ENCODE data around the gene SULT4A1. TPM values are rescaled to one million over a fixed set of nuclear protein-coding genes. Genes with fewer than 3 reads are reported as not detected.

SULT4A1 gene
- total RNA-seq, 1 donor from 2014 or later, result 5.9 TPM

DNA sequence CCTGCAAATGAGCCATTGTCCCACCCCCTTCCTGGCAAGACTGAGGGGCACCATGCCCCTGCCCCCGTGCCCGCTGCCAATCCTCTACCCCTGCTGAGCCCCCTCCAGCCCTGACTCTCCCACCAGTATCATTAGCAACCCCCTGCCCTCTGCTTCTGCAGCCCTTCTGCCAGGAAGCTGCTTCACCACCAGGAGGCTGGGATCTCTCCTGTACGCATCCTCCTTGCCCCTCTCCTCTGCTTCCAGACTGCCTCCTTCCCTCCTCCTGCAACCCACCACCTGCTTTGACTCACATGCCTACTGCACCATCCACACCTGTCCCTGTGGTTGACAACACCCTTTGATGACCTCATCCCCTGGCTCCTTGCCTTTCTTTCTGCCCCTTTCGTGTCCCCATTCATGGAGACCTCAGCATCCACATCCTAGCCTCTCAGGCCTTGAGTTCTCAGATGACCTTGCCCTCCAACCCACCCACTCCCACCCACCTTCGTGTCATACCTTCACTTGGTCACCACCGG, 47.9 kb upstream of the SULT4A1 start:
- Histone ChIP-seq H3K9me3 (ENCODE audit: insufficient read depth, low read depth, low read length) (no peaks in the 10 kb centered on the region), H3K9ac (ENCODE audit: low read length) (no peak overlapping the region), H4K20me1 (ENCODE audit: insufficient read depth, low read length) (no peaks in the 10 kb centered on the region), H3K27me3 (ENCODE audit: insufficient read depth, low read length) (peaks cover 14% of the 10 kb centered on the region), H3K79me2 (ENCODE audit: insufficient read depth, low read length) (no peaks in the 10 kb centered on the region), H3K4me1 (ENCODE audit: insufficient read depth, low read length) (no peaks in the 10 kb centered on the region), H3K36me3 (ENCODE audit: insufficient read depth, low read length) (no peaks in the 10 kb centered on the region), H3K4me3 (ENCODE audit: insufficient read depth, low read depth, low read length) (no peak overlapping the region), H3K27ac (ENCODE audit: low read depth, low read length) (no peak overlapping the region), H2AFZ (ENCODE audit: low read depth, low read length) (no peak overlapping the region), H3K4me2 (ENCODE audit: low read length) (no peak overlapping the region)
- TF ChIP-seq, protein P1, sequence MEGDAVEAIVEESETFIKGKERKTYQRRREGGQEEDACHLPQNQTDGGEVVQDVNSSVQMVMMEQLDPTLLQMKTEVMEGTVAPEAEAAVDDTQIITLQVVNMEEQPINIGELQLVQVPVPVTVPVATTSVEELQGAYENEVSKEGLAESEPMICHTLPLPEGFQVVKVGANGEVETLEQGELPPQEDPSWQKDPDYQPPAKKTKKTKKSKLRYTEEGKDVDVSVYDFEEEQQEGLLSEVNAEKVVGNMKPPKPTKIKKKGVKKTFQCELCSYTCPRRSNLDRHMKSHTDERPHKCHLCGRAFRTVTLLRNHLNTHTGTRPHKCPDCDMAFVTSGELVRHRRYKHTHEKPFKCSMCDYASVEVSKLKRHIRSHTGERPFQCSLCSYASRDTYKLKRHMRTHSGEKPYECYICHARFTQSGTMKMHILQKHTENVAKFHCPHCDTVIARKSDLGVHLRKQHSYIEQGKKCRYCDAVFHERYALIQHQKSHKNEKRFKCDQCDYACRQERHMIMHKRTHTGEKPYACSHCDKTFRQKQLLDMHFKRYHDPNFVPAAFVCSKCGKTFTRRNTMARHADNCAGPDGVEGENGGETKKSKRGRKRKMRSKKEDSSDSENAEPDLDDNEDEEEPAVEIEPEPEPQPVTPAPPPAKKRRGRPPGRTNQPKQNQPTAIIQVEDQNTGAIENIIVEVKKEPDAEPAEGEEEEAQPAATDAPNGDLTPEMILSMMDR (IDR thresholded peaks at IDR 0.05; ENCODE audit: insufficient read depth, low read depth, low read length), result no peak
- TF ChIP-seq EZH2 (IDR thresholded peaks at IDR 0.05; ENCODE audit: insufficient read depth, low read length), result no peak
- Mint-ChIP-seq H3K27me3 (ENCODE audit: low read depth, unreplicated experiment) (peaks cover 60% of the 10 kb centered on the region), H3K4me3 (ENCODE audit: unreplicated experiment) (no peak overlapping the region), H3K27ac (ENCODE audit: unreplicated experiment) (no peak overlapping the region), H3K36me3 (ENCODE audit: low read depth, unreplicated experiment) (peaks cover 2% of the 10 kb centered on the region), H3K4me1 (ENCODE audit: low read depth, unreplicated experiment) (no peaks in the 10 kb centered on the region), H3K9me3 (ENCODE audit: unreplicated experiment) (peaks cover 6% of the 10 kb centered on the region)
- no peak for FAIRE-seq
- no peak for DNase-seq (ENCODE audit: low read depth)

DNA sequence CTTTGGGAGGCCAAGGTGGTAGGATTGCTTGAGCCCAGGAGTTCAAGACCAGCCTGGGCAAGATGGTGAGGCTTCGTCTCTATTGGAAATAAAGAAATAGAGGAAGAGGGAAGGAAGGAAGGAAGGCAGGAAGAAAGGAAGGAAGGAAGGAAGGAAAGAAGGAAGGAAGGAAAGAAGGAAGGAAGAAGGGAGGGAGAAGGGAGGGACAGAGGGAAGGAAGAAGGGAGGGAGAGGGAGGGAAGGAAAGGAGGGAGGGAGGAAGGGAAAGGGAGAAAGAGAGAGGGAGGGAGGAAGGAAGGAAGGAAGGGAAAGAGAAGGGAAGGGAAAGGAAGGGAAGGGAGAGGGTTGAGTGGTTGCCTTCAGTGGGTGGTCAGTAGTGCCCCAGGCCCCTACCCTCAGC, 47.4 kb upstream of the SULT4A1 start:
- H3K27me3 Mint-ChIP-seq (ENCODE audit: low read depth, unreplicated experiment), result peaks cover 60% of the 10 kb centered on the region
- no peak overlapping the region for H2AFZ ChIP-seq (ENCODE audit: low read depth, low read length)
- DNase-seq (ENCODE audit: low read depth), result no peak
- no peak overlapping the region for H3K4me3 ChIP-seq (ENCODE audit: insufficient read depth, low read depth, low read length)
- no peak for FAIRE-seq
- H3K27ac Mint-ChIP-seq (ENCODE audit: unreplicated experiment), result no peak overlapping the region
- H3K4me3 Mint-ChIP-seq (ENCODE audit: unreplicated experiment), result no peak overlapping the region
- no peaks in the 10 kb centered on the region for H3K79me2 ChIP-seq (ENCODE audit: insufficient read depth, low read length)
- no peak overlapping the region for H3K27ac ChIP-seq (ENCODE audit: low read depth, low read length)
- no peaks in the 10 kb centered on the region for H3K4me1 Mint-ChIP-seq (ENCODE audit: low read depth, unreplicated experiment)
- H3K4me2 ChIP-seq (ENCODE audit: low read length), result no peak overlapping the region
- peaks cover 2% of the 10 kb centered on the region for H3K36me3 Mint-ChIP-seq (ENCODE audit: low read depth, unreplicated experiment)
- peaks cover 6% of the 10 kb centered on the region for H3K9me3 Mint-ChIP-seq (ENCODE audit: unreplicated experiment)
- H3K9ac ChIP-seq (ENCODE audit: low read length), result no peak overlapping the region
- no peaks in the 10 kb centered on the region for H3K36me3 ChIP-seq (ENCODE audit: insufficient read depth, low read length)
- H3K27me3 ChIP-seq (ENCODE audit: insufficient read depth, low read length), result peaks cover 14% of the 10 kb centered on the region
- H4K20me1 ChIP-seq (ENCODE audit: insufficient read depth, low read length), result no peaks in the 10 kb centered on the region
- no peaks in the 10 kb centered on the region for H3K4me1 ChIP-seq (ENCODE audit: insufficient read depth, low read length)
- H3K9me3 ChIP-seq (ENCODE audit: insufficient read depth, low read depth, low read length), result no peaks in the 10 kb centered on the region
- TF ChIP-seq, protein P1 (IDR thresholded peaks at IDR 0.05; ENCODE audit: insufficient read depth, low read depth, low read length), result no peak
- no peak for TF ChIP-seq EZH2 (IDR thresholded peaks at IDR 0.05; ENCODE audit: insufficient read depth, low read length)

DNA sequence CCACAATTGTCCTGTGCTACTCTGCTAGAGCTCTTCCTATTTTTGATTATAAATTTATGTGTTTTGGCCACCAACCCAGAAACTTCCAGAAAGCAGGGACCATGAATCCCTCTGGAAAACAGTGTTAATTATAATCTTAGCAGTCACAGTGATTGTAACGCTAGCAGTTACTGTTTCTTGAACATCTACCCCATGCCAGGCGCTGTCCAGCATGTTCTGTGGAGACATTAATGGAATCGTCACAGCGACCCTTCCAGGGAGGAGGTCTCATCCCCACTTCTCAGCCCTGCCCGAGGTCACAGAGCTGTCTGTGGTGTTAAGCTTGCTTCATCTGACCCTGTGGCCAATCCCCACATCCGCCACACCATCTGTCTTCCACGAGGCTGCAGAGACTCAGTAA, 43.4 kb upstream of the SULT4A1 start:
- H3K79me2 ChIP-seq (ENCODE audit: insufficient read depth, low read length), result no peaks in the 10 kb centered on the region
- no peak overlapping the region for H3K27ac ChIP-seq (ENCODE audit: low read depth, low read length)
- no peak overlapping the region for H3K9ac ChIP-seq (ENCODE audit: low read length)
- no peaks in the 10 kb centered on the region for H3K36me3 ChIP-seq (ENCODE audit: insufficient read depth, low read length)
- peaks cover 14% of the 10 kb centered on the region for H3K4me1 ChIP-seq (ENCODE audit: insufficient read depth, low read length)
- H3K9me3 Mint-ChIP-seq (ENCODE audit: unreplicated experiment), result no peaks in the 10 kb centered on the region
- H3K4me3 ChIP-seq (ENCODE audit: insufficient read depth, low read depth, low read length), result no peak overlapping the region
- no peak overlapping the region for H3K4me2 ChIP-seq (ENCODE audit: low read length)
- TF ChIP-seq, protein P1 (IDR thresholded peaks at IDR 0.05; ENCODE audit: insufficient read depth, low read depth, low read length), result no peak
- TF ChIP-seq EZH2 (IDR thresholded peaks at IDR 0.05; ENCODE audit: insufficient read depth, low read length), result no peak
- H3K27me3 Mint-ChIP-seq (ENCODE audit: low read depth, unreplicated experiment), result peaks cover 53% of the 10 kb centered on the region
- H3K36me3 Mint-ChIP-seq (ENCODE audit: low read depth, unreplicated experiment), result no peaks in the 10 kb centered on the region
- FAIRE-seq (no peak), DNase-seq (ENCODE audit: low read depth) (no peak)
- H3K27me3 ChIP-seq (ENCODE audit: insufficient read depth, low read length), result peaks cover 3% of the 10 kb centered on the region
- no peaks in the 10 kb centered on the region for H3K4me1 Mint-ChIP-seq (ENCODE audit: low read depth, unreplicated experiment)
- no peak overlapping the region for H3K4me3 Mint-ChIP-seq (ENCODE audit: unreplicated experiment)
- H4K20me1 ChIP-seq (ENCODE audit: insufficient read depth, low read length), result no peaks in the 10 kb centered on the region
- H3K9me3 ChIP-seq (ENCODE audit: insufficient read depth, low read depth, low read length), result no peaks in the 10 kb centered on the region
- no peak overlapping the region for H2AFZ ChIP-seq (ENCODE audit: low read depth, low read length)
- H3K27ac Mint-ChIP-seq (ENCODE audit: unreplicated experiment), result no peak overlapping the region
